Neural progenitor cell (in vitro differentiated cells): Measurements from ENCODE around the gene SLC16A12. TPM values are rescaled to one million over a fixed set of nuclear protein-coding genes. Genes with fewer than 3 reads are reported as not detected.

ENCODE experiments used
- DNase-seq: peaks from one replicate; pipeline ENCODE4 v3.0.0-alpha.2; 2016; ENCODE audit warnings: low spot score
- H2AFZ ChIP-seq: fragments of 200-600 bp; sonication (generic); replicated peaks from 2 replicates; pipeline ENCODE4 v1.6.1; 2016; ENCODE audit warnings: antibody characterized with exemption
- H3F3A ChIP-seq: fragments of 200-600 bp; sonication (generic); 2 replicates; pipeline ENCODE4 v1.6.1; 2016; ENCODE audit warnings: antibody characterized with exemption, low read depth
- H3K27ac ChIP-seq: fragments of 200-600 bp; sonication (generic); 2 replicates; pipeline ENCODE4 v1.5.1; 2016; ENCODE audit warnings: mild to moderate bottlenecking
- H3K27me3 ChIP-seq: fragments of 200-600 bp; sonication (generic); 2 replicates; pipeline ENCODE4 v1.6.1; 2016; ENCODE audit warnings: mild to moderate bottlenecking, moderate library complexity
- H3K36me3 ChIP-seq: fragments of 200-600 bp; sonication (generic); 2 replicates; pipeline ENCODE4 v1.5.1; 2016
- H3K4me1 ChIP-seq: fragments of 200-600 bp; sonication (generic); 2 replicates; pipeline ENCODE4 v1.6.1; 2016; ENCODE audit warnings: mixed run types
- H3K4me2 ChIP-seq: fragments of 200-600 bp; sonication (generic); 2 replicates; pipeline ENCODE4 v1.6.1; 2016
- H3K4me3 ChIP-seq: fragments of 200-600 bp; sonication (generic); 2 replicates; pipeline ENCODE4 v1.5.1; 2016
- H3K79me2 ChIP-seq: fragments of 200-600 bp; sonication (generic); 2 replicates; pipeline ENCODE4 v1.6.1; 2016; ENCODE audit warnings: low read depth
- H3K9ac ChIP-seq: fragments of 200-600 bp; sonication (generic); 2 replicates; pipeline ENCODE4 v1.6.1; 2016
- H3K9me3 ChIP-seq: fragments of 200-600 bp; sonication (generic); 2 replicates; pipeline ENCODE4 v1.5.1; 2016; ENCODE audit warnings: low read depth
- H4K20me1 ChIP-seq: fragments of 200-600 bp; sonication (generic); 2 replicates; pipeline ENCODE4 v1.6.1; 2016; ENCODE audit warnings: low read depth
- H3K27ac Mint-ChIP-seq: 3 replicates; pipeline ENCODE4 v1.8.0; 2021; ENCODE audit warnings: mixed read lengths
- H3K27me3 Mint-ChIP-seq: 2 replicates; pipeline ENCODE4 v1.8.0; 2022; ENCODE audit warnings: low read depth, mild to moderate bottlenecking, inconsistent platforms, moderate library complexity, mixed read lengths; ENCODE audit not compliant: insufficient read depth
- H3K36me3 Mint-ChIP-seq: 3 replicates; pipeline ENCODE4 v1.8.0; 2021; ENCODE audit warnings: mixed read lengths
- H3K4me1 Mint-ChIP-seq: 3 replicates; pipeline ENCODE4 v1.8.0; 2021; ENCODE audit warnings: mixed read lengths
- H3K4me3 Mint-ChIP-seq: 3 replicates; pipeline ENCODE4 v1.8.0; 2021; ENCODE audit warnings: mild to moderate bottlenecking, moderate library complexity, mixed read lengths
- H3K9me3 Mint-ChIP-seq: 3 replicates; pipeline ENCODE4 v1.8.0; 2020; ENCODE audit warnings: mixed read lengths
- EZH2 ChIP-seq: fragments of 200-600 bp; sonication (generic); IDR thresholded peaks from 2 replicates; pipeline ENCODE4 v1.6.1; 2017; ENCODE audit warnings: antibody characterized with exemption, mild to moderate bottlenecking, moderate library complexity
- EZH2phosphoT487 ChIP-seq: fragments of 200-600 bp; sonication (generic); IDR thresholded peaks from 2 replicates; pipeline ENCODE4 v1.6.1; 2017; ENCODE audit warnings: antibody characterized with exemption
- total RNA-seq: library from RNA; depleted of rRNA; stranded (reverse); fragments of >200 nt; gene quantifications from 2 replicates; pipeline ENCODE4 v1.2.3, GENCODE V29; 2015; ENCODE audit warnings: low replicate concordance
- TF ChIP-seq, protein P1 (sequence below): fragments of 200-600 bp; sonication (generic); IDR thresholded peaks from 2 replicates; pipeline ENCODE4 v1.5.1; 2017; ENCODE audit warnings: antibody characterized with exemption, mild to moderate bottlenecking

The SLC16A12 gene
- total RNA-seq, 1 donor from 2014 or later, result not detected

DNA sequence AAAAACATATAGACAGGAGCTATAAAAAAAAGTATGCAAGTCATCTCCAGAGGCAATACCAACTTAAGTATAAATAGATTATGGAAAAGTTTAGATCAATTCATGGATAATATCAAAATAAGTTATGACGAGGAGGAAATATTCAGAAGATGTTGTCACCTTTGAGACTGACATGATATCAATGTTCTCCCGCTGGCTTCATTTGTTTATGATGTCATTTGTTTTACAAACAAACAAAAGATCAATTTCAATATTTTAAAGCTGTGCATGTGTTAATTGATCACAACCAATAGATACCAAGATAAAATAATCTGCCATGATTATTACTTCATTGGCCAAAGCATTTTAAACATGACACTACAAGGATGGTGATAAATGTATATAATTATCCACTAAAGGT is 43.5 kb downstream of the SLC16A12 start:
- H3K27me3 ChIP-seq, result no peaks in the 10 kb centered on the region
- Mint-ChIP-seq H3K4me3 (no peak overlapping the region), H3K4me1 (peaks cover 15% of the 10 kb centered on the region), H3K27me3 (no peaks in the 10 kb centered on the region), H3K36me3 (no peaks in the 10 kb centered on the region), H3K27ac (peak overlapping the region; percentile 25), H3K9me3 (no peaks in the 10 kb centered on the region)
- H3K79me2 ChIP-seq, result no peaks in the 10 kb centered on the region
- peak overlapping the region; percentile 1 for H2AFZ ChIP-seq
- no peaks in the 10 kb centered on the region for H3K36me3 ChIP-seq
- no peaks in the 10 kb centered on the region for H3K9me3 ChIP-seq
- H3K4me2 ChIP-seq, result no peak overlapping the region
- no peak for TF ChIP-seq EZH2phosphoT487
- TF ChIP-seq, protein P1, sequence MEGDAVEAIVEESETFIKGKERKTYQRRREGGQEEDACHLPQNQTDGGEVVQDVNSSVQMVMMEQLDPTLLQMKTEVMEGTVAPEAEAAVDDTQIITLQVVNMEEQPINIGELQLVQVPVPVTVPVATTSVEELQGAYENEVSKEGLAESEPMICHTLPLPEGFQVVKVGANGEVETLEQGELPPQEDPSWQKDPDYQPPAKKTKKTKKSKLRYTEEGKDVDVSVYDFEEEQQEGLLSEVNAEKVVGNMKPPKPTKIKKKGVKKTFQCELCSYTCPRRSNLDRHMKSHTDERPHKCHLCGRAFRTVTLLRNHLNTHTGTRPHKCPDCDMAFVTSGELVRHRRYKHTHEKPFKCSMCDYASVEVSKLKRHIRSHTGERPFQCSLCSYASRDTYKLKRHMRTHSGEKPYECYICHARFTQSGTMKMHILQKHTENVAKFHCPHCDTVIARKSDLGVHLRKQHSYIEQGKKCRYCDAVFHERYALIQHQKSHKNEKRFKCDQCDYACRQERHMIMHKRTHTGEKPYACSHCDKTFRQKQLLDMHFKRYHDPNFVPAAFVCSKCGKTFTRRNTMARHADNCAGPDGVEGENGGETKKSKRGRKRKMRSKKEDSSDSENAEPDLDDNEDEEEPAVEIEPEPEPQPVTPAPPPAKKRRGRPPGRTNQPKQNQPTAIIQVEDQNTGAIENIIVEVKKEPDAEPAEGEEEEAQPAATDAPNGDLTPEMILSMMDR, result no peak
- no peak for TF ChIP-seq EZH2
- no peak for DNase-seq
- peaks cover 16% of the 10 kb centered on the region for H3K4me1 ChIP-seq
- no peak overlapping the region for H3K9ac ChIP-seq
- no peaks in the 10 kb centered on the region for H4K20me1 ChIP-seq
- no peaks in the 10 kb centered on the region for H3F3A ChIP-seq
- no peak overlapping the region for H3K4me3 ChIP-seq
- H3K27ac ChIP-seq, result no peak overlapping the region

DNA sequence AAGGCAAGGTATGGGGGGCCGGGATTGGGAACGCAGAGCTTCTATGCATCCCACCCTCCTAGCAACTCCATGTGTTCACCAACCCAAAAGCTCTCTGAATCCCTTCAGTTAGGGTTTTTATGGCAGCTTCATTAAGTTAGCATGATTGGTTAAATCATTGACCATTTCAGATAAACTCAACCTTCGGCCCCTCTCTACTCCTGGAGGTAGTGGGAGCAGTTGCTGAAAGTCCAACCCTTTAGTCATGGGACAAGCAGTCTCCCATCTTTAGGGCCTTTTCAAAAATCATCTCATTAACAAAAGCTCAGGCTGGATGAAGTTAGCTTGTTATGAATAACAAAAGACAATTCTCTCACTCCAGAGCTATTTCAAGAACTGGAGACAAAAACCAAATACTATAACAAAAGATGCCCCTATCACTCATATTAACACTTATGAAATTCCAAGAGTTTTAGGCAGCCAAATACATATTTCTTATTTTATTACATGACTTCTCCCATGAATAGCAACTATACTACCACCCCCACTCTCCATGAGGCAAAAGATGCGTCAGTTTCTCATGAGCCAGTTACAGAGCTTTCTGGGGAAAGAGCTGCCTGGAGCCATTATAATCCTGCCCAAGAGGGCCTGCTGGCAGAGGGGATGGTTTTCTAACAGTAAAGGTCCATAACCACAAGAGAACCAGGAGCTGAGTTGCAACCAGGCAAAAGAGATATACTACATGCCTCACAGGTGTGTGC is 44.6 kb downstream of the SLC16A12 start:
- Histone ChIP-seq H3K27me3 (no peaks in the 10 kb centered on the region), H4K20me1 (no peaks in the 10 kb centered on the region), H2AFZ (peak overlapping the region; percentile 13), H3K79me2 (no peaks in the 10 kb centered on the region), H3K4me2 (peak overlapping the region; percentile 11), H3K9ac (no peak overlapping the region), H3F3A (no peaks in the 10 kb centered on the region), H3K36me3 (no peaks in the 10 kb centered on the region), H3K4me3 (no peak overlapping the region), H3K4me1 (peaks cover 20% of the 10 kb centered on the region), H3K9me3 (no peaks in the 10 kb centered on the region), H3K27ac (no peak overlapping the region)
- H3K4me3 Mint-ChIP-seq, result no peak overlapping the region
- TF ChIP-seq EZH2phosphoT487, result no peak
- TF ChIP-seq, protein P1, result no peak
- TF ChIP-seq EZH2, result no peak
- peak; percentile 10 for DNase-seq
- no peaks in the 10 kb centered on the region for H3K9me3 Mint-ChIP-seq
- H3K36me3 Mint-ChIP-seq, result no peaks in the 10 kb centered on the region
- H3K27ac Mint-ChIP-seq, result peak overlapping the region; percentile 81
- peaks cover 15% of the 10 kb centered on the region for H3K4me1 Mint-ChIP-seq
- no peaks in the 10 kb centered on the region for H3K27me3 Mint-ChIP-seq

DNA sequence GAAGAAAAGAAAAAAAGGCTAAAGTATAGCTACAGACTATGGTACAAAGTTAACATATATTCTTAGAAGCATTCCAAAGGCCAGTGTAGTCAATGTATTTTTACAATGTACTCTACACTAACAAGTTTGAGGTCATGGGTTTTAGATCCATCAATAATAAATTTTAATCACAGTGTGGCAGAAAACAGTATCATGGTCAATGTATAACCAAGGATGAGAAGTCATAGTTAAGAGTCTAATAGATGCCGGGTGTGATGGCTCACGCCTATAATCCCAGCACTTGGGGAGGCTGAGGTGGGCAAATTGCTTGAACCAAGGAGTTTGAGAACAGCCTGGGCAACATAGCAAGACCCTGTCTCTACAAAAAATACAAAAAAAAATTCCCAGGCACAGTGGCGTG is 53.1 kb downstream of the SLC16A12 start:
- no peak overlapping the region for H3K9ac ChIP-seq
- peaks cover 2% of the 10 kb centered on the region for H3K9me3 Mint-ChIP-seq
- H3K27ac ChIP-seq, result no peak overlapping the region

More for the DNA sequence above, 53.1 kb downstream of the SLC16A12 start:
- no peaks in the 10 kb centered on the region for H3K36me3 ChIP-seq
- no peak for DNase-seq
- no peaks in the 10 kb centered on the region for H3K36me3 Mint-ChIP-seq
- no peak overlapping the region for H3K27ac Mint-ChIP-seq
- no peaks in the 10 kb centered on the region for H3K27me3 ChIP-seq
- no peaks in the 10 kb centered on the region for H3K79me2 ChIP-seq
- no peak overlapping the region for H3K4me2 ChIP-seq
- no peak overlapping the region for H3K4me3 ChIP-seq
- no peaks in the 10 kb centered on the region for H3F3A ChIP-seq
- H2AFZ ChIP-seq, result no peak overlapping the region
- TF ChIP-seq, protein P1, result no peak
- no peak for TF ChIP-seq EZH2
- H4K20me1 ChIP-seq, result no peaks in the 10 kb centered on the region
- peaks cover 6% of the 10 kb centered on the region for H3K4me1 ChIP-seq
- no peaks in the 10 kb centered on the region for H3K27me3 Mint-ChIP-seq
- H3K9me3 ChIP-seq, result no peaks in the 10 kb centered on the region
- H3K4me1 Mint-ChIP-seq, result peaks cover 3% of the 10 kb centered on the region
- no peak overlapping the region for H3K4me3 Mint-ChIP-seq
